ENCODE data around the gene SETD6.

Gene SETD6

DNA sequence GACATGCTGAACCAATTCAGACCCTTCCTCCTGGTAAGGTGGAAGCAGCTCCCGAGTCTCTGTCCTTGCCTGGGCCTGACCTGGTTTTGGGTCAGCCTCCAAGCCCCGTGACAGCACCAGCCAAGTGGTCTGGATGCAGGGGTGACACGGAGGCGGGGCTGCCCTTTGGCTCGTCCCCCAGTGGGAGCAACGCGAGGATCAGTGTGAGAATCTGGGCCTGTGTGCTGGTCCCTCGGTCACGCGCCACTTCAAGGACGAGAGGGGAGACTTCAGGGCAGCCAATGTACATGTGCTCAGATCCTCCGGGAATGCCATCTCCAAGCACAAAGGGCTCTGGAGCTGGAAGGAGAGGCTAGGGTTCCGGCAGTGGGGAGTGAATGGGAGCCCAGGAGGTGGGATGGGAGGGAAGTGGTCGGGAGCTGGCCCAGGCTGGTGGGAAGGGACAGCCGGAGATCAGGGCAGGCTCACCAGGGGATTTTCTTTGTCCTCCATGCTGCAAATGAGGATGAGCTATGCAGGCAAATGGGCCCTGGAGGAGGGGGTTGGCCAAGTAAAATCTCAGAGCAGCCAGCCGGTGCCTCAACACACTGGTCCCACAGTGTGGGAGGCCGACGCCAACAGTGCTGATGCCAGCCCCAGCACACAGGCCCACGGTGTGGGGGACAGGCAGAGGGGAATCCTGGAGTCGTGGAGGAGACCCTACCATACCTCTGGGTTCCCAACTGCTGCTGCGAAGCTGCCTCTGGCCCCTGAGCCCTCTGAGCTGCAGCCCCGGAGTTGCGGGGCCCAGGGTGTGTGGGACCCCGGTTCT lies 19.6 kb upstream of the SETD6 start:
- Histone ChIP-seq H3K27ac (ENCODE audit: low read length) (peak overlapping the region; percentile 67), H3K27me3 (ENCODE audit: control insufficient read depth, insufficient read depth, low read length) (peaks cover 10% of the 10 kb centered on the region), H3K36me3 (ENCODE audit: control insufficient read depth, low read depth, low read length) (no peaks in the 10 kb centered on the region), H3K4me1 (ENCODE audit: control insufficient read depth, low read depth, low read length) (peaks cover 18% of the 10 kb centered on the region), H3K4me3 (ENCODE audit: low read length) (peak overlapping the region; percentile 7), H3K9ac (ENCODE audit: low read length) (peak overlapping the region; percentile 46), H3K9me3 (ENCODE audit: control insufficient read depth, low read depth, low read length) (no peaks in the 10 kb centered on the region)

DNA sequence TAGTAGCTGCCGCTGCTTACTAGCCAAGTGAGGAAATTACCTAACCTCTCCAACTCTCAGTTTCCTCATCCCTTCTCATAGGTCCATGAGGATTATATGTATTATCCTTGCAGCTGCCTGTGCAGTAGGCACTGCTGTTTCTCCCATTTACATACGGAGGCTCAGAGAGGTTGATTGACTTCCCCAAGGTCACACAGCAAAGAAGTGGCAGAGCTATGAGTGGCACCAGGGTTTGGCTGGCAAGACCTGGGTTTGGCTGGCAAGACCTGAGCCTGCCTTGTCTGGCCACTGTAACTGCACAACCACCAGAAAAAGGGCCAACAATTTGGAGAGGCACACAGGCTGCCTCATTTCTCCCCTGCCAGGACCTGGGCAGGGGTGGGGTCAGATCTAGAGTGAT lies 17.8 kb upstream of the SETD6 start:
- H3K36me3 ChIP-seq (ENCODE audit: control insufficient read depth, low read depth, low read length), result no peaks in the 10 kb centered on the region
- H3K4me1 ChIP-seq (ENCODE audit: control insufficient read depth, low read depth, low read length), result peaks cover 18% of the 10 kb centered on the region
- H3K27ac ChIP-seq (ENCODE audit: low read length), result no peak overlapping the region
- H3K9me3 ChIP-seq (ENCODE audit: control insufficient read depth, low read depth, low read length), result no peaks in the 10 kb centered on the region
- H3K9ac ChIP-seq (ENCODE audit: low read length), result no peak overlapping the region
- no peak overlapping the region for H3K4me3 ChIP-seq (ENCODE audit: low read length)
- peaks cover 16% of the 10 kb centered on the region for H3K27me3 ChIP-seq (ENCODE audit: control insufficient read depth, insufficient read depth, low read length)

DNA sequence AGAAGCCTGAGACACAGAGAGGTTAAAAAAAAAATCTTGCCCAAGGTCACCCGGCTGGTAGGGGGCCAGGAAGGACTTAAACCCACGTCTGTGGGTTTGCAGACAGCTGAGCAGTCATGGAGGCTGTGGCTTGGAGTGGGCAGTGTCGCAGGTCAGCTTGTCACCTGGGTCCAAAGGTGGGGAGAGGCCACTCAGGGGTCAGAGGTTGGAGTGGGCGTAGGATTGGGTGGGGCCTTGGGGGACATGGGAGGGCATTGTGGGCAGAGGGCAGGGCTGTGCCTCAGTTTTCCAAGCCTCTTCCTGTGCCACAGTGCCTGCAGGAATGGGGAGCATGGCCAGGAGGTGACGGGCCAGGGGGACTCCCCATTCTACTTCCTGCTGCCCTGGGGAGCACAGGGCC lies 17.4 kb upstream of the SETD6 start:
- no peak overlapping the region for H3K27ac ChIP-seq (ENCODE audit: low read length)
- no peaks in the 10 kb centered on the region for H3K9me3 ChIP-seq (ENCODE audit: control insufficient read depth, low read depth, low read length)
- H3K27me3 ChIP-seq (ENCODE audit: control insufficient read depth, insufficient read depth, low read length), result peaks cover 21% of the 10 kb centered on the region
- no peak overlapping the region for H3K9ac ChIP-seq (ENCODE audit: low read length)
- no peaks in the 10 kb centered on the region for H3K36me3 ChIP-seq (ENCODE audit: control insufficient read depth, low read depth, low read length)
- H3K4me1 ChIP-seq (ENCODE audit: control insufficient read depth, low read depth, low read length), result peaks cover 18% of the 10 kb centered on the region
- H3K4me3 ChIP-seq (ENCODE audit: low read length), result no peak overlapping the region

DNA sequence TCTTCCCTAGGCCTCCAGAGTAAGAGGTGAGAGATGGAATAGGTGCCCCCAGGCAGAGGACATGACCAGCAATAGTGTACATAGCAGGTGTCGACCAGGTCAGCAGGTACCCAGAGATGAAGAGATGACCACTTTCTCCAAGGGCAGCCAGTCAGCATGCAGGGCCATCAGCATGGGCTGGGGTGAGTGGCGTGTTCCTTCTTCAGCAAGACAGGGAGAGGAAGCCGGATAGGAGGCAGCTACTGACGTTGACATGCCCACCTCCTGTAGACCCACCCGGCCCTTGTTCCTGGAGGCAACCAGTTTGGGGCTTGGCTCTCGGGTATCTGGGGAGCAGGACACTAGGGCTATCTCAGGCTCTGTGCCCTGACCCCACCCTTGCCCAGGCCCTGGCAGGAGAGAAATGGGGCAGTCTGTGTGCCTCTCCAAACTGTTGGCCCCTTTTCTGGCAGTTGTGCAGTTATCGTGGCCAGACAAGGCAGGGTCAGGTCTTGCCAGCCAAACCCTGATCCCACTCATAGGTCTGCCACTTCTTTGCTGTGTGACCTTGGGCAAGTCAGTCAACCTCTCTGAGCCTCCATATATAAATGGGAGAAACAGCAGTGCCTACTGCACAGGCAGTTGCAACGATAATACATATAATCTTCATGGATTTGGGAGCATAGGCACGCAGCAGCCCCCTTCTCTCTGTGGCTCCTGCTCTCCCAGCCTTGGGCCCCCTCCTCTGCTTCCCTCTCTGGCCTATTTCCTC lies 16.8 kb upstream of the SETD6 start:
- Histone ChIP-seq H3K4me3 (ENCODE audit: low read length) (no peak overlapping the region), H3K4me1 (ENCODE audit: control insufficient read depth, low read depth, low read length) (peaks cover 18% of the 10 kb centered on the region), H3K36me3 (ENCODE audit: control insufficient read depth, low read depth, low read length) (no peaks in the 10 kb centered on the region), H3K9me3 (ENCODE audit: control insufficient read depth, low read depth, low read length) (no peaks in the 10 kb centered on the region), H3K27me3 (ENCODE audit: control insufficient read depth, insufficient read depth, low read length) (peaks cover 26% of the 10 kb centered on the region), H3K9ac (ENCODE audit: low read length) (no peak overlapping the region), H3K27ac (ENCODE audit: low read length) (no peak overlapping the region)

DNA sequence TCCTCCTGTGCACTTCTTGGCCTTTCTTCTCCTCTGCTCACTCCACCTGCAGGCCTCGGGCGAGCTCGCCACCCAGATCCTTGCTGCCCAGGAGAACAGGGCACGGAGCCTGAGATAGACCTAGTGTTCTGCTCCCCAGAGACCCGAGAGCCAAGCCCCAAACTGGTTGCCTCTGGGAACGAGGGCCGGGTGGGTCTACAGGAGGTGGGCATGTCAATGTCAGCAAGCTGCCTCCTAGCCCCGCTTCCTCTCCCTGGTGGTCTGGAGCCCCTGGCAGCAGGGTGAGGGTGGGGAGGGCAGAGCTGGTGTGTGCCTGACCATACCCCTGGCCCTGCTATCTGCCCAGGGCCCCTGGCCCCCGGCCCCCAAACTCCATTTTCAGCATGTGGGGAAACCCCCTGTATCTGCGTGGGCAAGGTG lies 16.2 kb upstream of the SETD6 start:
- Histone ChIP-seq H3K4me1 (ENCODE audit: control insufficient read depth, low read depth, low read length) (peaks cover 18% of the 10 kb centered on the region), H3K9ac (ENCODE audit: low read length) (no peak overlapping the region), H3K27me3 (ENCODE audit: control insufficient read depth, insufficient read depth, low read length) (peaks cover 27% of the 10 kb centered on the region), H3K27ac (ENCODE audit: low read length) (no peak overlapping the region), H3K9me3 (ENCODE audit: control insufficient read depth, low read depth, low read length) (no peaks in the 10 kb centered on the region), H3K36me3 (ENCODE audit: control insufficient read depth, low read depth, low read length) (no peaks in the 10 kb centered on the region), H3K4me3 (ENCODE audit: low read length) (no peak overlapping the region)

DNA sequence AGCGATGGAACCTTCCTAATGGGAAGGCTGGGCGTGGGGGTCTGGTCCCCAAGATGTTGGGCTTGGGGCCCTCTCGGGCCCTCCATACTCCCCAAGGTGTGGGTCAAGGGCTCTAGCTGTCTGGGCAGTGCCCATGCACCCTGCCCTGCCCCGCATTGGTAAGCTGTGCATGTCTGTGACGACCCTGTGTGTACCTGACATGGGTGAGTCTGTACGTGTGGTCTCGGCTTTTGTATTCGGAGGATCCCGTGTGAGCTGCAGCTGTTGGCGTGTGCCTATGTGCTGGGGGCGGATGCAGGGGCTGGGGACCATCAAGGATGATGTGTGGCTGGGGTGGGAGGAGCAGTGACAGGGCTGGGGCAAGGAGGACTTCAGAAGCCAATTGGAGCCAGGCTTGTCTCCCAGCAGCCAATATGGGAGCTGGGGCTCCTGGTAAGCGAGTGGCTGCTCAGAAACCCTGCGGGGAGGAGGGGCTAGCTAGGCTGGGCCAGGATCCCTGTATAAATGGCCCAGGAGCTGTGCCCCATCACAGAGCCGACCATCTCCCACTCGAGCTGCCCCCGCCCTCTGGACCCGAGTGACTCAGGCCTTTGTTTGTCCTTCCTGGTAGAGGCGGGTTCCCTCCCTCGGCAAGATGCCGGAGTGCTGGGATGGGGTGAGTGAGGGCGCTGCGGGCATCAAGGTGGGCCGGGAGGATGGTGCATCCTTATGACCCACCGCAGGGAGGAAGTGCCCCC lies 15.5 kb upstream of the SETD6 start, which contains the start of gene NDRG4:
Gene NDRG4 (plus strand): TSS at position 529 of the 737 bp plus-strand sequence. CDS start 106 bp downstream, at position 635.
- H3K27me3 ChIP-seq (ENCODE audit: control insufficient read depth, insufficient read depth, low read length), result peaks cover 27% of the 10 kb centered on the region
- peaks cover 17% of the 10 kb centered on the region for H3K4me1 ChIP-seq (ENCODE audit: control insufficient read depth, low read depth, low read length)
- peak within 1 kb of the TSS; percentile 43 for H3K9ac ChIP-seq (ENCODE audit: low read length)
- H3K27ac ChIP-seq (ENCODE audit: low read length), result no peak within 1 kb of the TSS
- H3K9me3 ChIP-seq (ENCODE audit: control insufficient read depth, low read depth, low read length), result no peaks in the 10 kb centered on the region
- H3K4me3 ChIP-seq (ENCODE audit: low read length), result peak within 1 kb of the TSS; percentile 66
- H3K36me3 ChIP-seq (ENCODE audit: control insufficient read depth, low read depth, low read length), result no peaks in the 10 kb centered on the region

DNA sequence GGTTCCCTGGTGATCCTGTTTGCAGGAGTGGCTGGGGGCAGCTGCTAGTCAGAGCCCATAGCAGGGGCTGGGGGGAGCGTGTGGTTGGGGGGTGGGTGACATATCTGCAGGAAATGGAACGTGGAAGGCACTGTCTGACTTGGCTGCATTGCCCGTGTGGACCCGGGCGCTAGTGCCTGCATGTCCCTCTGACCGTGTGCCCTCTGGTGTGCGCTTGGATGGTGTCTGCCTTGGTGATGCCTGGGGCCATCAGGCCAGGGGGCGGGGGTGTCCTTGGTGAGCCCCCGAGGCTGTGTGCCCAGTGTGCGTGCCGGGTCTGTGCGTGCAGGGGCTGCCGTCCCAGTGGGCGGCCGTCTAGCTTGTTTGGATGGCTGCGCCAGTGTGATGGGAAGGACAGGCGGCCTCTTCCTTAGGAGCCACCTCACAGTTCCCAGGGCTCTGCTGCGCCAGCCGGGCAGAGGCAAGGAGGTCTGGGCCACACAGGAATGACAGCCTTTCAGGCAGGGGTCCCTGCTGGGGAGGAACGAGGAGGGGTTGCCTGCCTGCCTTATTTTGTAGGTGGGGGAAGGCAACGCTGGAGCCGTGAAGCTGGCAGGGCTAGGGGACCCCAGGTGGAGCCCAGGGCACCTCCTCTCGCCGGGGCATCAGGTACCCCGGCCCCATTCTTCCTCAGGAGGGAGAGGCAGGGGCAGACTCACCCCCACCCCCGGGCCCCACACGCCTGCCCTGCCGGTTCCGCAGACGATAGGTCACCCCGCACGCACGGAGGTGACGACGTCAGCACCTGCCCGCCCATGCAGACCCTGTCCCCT lies 14.7 kb upstream of the SETD6 start:
- Histone ChIP-seq H3K27me3 (ENCODE audit: control insufficient read depth, insufficient read depth, low read length) (peaks cover 27% of the 10 kb centered on the region), H3K36me3 (ENCODE audit: control insufficient read depth, low read depth, low read length) (no peaks in the 10 kb centered on the region), H3K27ac (ENCODE audit: low read length) (no peak overlapping the region), H3K9ac (ENCODE audit: low read length) (peak overlapping the region; percentile 43), H3K4me3 (ENCODE audit: low read length) (peak overlapping the region; percentile 66), H3K9me3 (ENCODE audit: control insufficient read depth, low read depth, low read length) (no peaks in the 10 kb centered on the region), H3K4me1 (ENCODE audit: control insufficient read depth, low read depth, low read length) (peaks cover 11% of the 10 kb centered on the region)

DNA sequence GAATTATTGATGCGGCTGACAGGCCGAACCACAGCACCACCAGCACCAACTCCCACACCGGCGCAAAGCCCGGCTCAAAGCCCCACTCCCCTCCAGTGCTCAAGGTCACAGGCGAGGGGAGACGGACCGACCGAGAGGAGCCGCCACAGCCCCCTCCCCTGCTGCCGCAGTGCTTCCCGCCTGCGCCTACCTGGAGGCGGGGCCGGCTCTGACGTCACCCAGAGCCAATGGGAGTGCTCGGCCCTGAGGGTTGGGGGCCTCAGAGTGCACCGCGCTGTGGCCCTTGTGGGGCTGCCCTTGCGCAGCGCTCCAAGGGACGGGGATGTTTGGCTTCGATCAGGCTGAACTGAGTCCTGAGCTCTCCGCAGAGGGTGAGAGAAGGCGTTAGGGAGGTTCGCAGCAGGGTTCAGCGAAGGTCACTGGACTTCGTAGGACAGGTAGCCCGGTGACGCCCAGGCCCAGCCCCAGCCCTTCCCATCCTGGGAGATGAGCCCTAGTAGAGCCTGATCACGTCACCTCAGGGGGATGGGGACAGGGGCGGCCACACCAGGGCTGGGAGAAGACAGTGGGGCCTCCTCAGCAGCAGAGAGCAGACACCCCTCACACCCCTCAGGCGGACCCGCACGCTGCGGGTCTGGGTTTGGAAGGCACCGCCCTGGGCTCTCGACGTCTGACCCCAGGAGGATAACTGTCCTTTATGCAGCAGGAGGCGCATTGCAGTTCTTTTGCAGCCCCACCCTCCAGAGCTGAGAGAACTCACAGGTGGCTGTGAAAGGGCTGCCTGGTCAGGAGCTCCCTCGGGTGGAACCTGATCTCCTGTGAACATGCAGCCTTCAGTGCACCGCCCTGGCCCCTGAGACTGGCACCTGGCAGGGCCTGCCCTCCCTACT lies 13.8 kb upstream of the SETD6 start:
- no peak overlapping the region for H3K27ac ChIP-seq (ENCODE audit: low read length)
- H3K27me3 ChIP-seq (ENCODE audit: control insufficient read depth, insufficient read depth, low read length), result peaks cover 27% of the 10 kb centered on the region
- H3K4me3 ChIP-seq (ENCODE audit: low read length), result peak overlapping the region; percentile 66

DNA sequence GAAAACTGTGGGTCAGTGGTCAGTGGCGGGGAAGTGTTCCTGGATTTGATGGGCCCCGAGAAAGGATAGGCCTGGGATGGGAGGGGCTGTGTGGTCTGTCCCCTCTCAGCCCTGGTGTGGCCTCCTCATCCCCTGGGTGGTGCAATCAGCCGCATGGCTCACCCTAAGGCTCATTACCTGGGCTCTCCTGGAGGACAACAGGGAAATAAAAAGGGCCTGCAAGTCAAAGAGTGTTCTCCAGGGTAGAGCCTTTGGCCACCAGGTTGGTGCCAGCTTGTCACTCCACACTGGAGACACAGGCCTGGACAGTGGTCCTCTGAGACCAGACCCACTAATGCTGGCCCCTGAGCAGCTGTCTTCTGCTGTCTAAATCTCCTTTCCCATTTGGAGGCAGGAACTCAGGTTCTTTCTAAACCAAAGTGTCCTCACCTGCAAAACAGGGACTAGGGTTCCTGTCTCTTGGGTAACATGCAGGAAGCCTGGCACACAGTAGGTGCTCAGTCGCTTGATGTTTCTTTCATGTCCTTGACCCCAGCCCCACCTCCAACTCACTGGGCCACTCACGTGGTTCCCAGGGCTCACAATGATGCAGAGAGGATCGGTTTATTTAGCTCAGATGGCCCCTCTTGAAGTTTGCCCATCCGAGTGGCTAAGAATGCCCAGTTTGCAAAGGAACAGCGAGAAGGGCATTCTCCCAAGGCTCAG lies 12.9 kb upstream of the SETD6 start:
- no peak overlapping the region for H3K9ac ChIP-seq (ENCODE audit: low read length)

More for the DNA sequence above, 13.8 kb upstream of the SETD6 start:
- Histone ChIP-seq H3K9ac (ENCODE audit: low read length) (peak overlapping the region; percentile 43), H3K4me1 (ENCODE audit: control insufficient read depth, low read depth, low read length) (peaks cover 3% of the 10 kb centered on the region), H3K9me3 (ENCODE audit: control insufficient read depth, low read depth, low read length) (no peaks in the 10 kb centered on the region), H3K36me3 (ENCODE audit: control insufficient read depth, low read depth, low read length) (no peaks in the 10 kb centered on the region)

More for the DNA sequence above, 12.9 kb upstream of the SETD6 start:
- Histone ChIP-seq H3K27ac (ENCODE audit: low read length) (no peak overlapping the region), H3K4me1 (ENCODE audit: control insufficient read depth, low read depth, low read length) (peaks cover 3% of the 10 kb centered on the region), H3K36me3 (ENCODE audit: control insufficient read depth, low read depth, low read length) (no peaks in the 10 kb centered on the region), H3K4me3 (ENCODE audit: low read length) (no peak overlapping the region), H3K27me3 (ENCODE audit: control insufficient read depth, insufficient read depth, low read length) (peaks cover 27% of the 10 kb centered on the region), H3K9me3 (ENCODE audit: control insufficient read depth, low read depth, low read length) (no peaks in the 10 kb centered on the region)
